HCT116 (cell line): Measurements from ENCODE around the gene KIRREL3. TPM values are rescaled to one million over a fixed set of nuclear protein-coding genes. Genes with fewer than 3 reads are reported as not detected.

Experiments
- ATAC-seq: fragments of 200-7000 bp; cut with Tn5 transposase; 2 replicates; pipeline ENCODE4 v1.9.1; 2020; ENCODE audit warnings: mild to moderate bottlenecking, moderate library complexity
- BruUV-seq: library from RNA; stranded (reverse); fragments of 400-500 nt; replicated peaks from 2 replicates; lab custom pipeline; 2021; lab: Mats Ljungman, UMichigan
- CTCF ChIA-PET: fragments of 300-600 bp; sonication (Branson Sonifier 250); formaldehyde crosslinking; loops from one replicate; lab custom pipeline; 2021; ENCODE audit warnings: antibody characterized with exemption; lab: Charles Lee
- POLR2A ChIA-PET: fragments of 300-600, 350-600 bp; sonication (Branson Sonifier 250); formaldehyde crosslinking; loops from one replicate; lab custom pipeline; 2021; ENCODE audit warnings: antibody characterized with exemption; lab: Charles Lee
- RAD21 ChIA-PET, 2 experiments: fragments of 300-600 bp; sonication (Branson Sonifier 250); formaldehyde crosslinking; loops; one replicate each; lab custom pipeline; 2023; ENCODE audit warnings: low total read pairs in 2 of 2; ENCODE audit not compliant: uncharacterized antibody in 2 of 2, unreplicated experiment in 2 of 2, low non-redundant PET in 1 of 2; lab: Charles Lee
- DNase-seq: peaks from one replicate; pipeline ENCODE4 v3.0.0-alpha.2; 2010; ENCODE audit warnings: low read depth, low spot score
- H2AFZ ChIP-seq: fragments of 200-600 bp; shearing (Covaris generic), sonication (generic); 2 replicates; pipeline ENCODE4 v1.6.1; 2017; ENCODE audit warnings: low read depth, mixed run types, mixed read lengths, antibody characterized with exemption, low read length; ENCODE audit not compliant: poor library complexity, severe bottlenecking
- H3K27ac ChIP-seq: 2 replicates; pipeline ENCODE4 v1.5.1; 2012; ENCODE audit warnings: low read depth, low read length
- H3K27me3 ChIP-seq: fragments of 200-600 bp; sonication (generic); 2 replicates; pipeline ENCODE4 v1.6.1; 2016; ENCODE audit warnings: mixed run types, low read length, mixed read lengths; ENCODE audit not compliant: insufficient read depth
- H3K36me3 ChIP-seq, 2 experiments: fragments of 200-500 bp in 1 of 2; fragments of 200-600 bp in 1 of 2; sonication (Bioruptor generic) in 1 of 2; sonication (generic) in 1 of 2; 2 replicates each; pipeline versions ENCODE4 v1.5.1 to v1.6.1; 2014 to 2016; ENCODE audit warnings: low read length in 2 of 2, inconsistent platforms in 1 of 2, mixed read lengths in 1 of 2, mixed run types in 1 of 2; ENCODE audit not compliant: insufficient read depth in 2 of 2, control insufficient read depth in 1 of 2
- H3K4me1 ChIP-seq, 2 experiments: fragments of 200-600 bp in 1 of 2; sonication (generic) in 1 of 2; 2 replicates each; pipeline versions ENCODE4 v1.5.1 to v1.6.1; 2012 to 2017; ENCODE audit warnings: low read length in 2 of 2, inconsistent platforms in 1 of 2, mild to moderate bottlenecking in 1 of 2, mixed read lengths in 1 of 2, mixed run types in 1 of 2, moderate library complexity in 1 of 2; ENCODE audit not compliant: insufficient read depth in 2 of 2, control insufficient read depth in 1 of 2
- H3K4me2 ChIP-seq: fragments of 200-600 bp; sonication (generic); 2 replicates; pipeline ENCODE4 v1.6.1; 2017; ENCODE audit warnings: mixed run types, low read length, mixed read lengths
- H3K4me3 ChIP-seq, 2 experiments: fragments of 200-600 bp in 1 of 2; sonication (generic) in 1 of 2; replicated peaks in 1 of 2; 2 replicates each; pipeline ENCODE4 v1.5.1; 2011 to 2016; ENCODE audit warnings: low read length in 2 of 2, control low read depth in 1 of 2, low read depth in 1 of 2, mild to moderate bottlenecking in 1 of 2, mixed read lengths in 1 of 2, mixed run types in 1 of 2
- H3K79me2 ChIP-seq: fragments of 200-600 bp; sonication (generic); 2 replicates; pipeline ENCODE4 v1.6.1; 2017; ENCODE audit warnings: mild to moderate bottlenecking, mixed run types, low read length, moderate library complexity, mixed read lengths; ENCODE audit not compliant: insufficient read depth
- H3K9ac ChIP-seq: fragments of 200-600 bp; sonication (generic); 2 replicates; pipeline ENCODE4 v1.6.1; 2016; ENCODE audit warnings: low read length, mixed read lengths
- H3K9me2 ChIP-seq: fragments of 200-600 bp; sonication (generic), shearing (Covaris generic); 2 replicates; pipeline ENCODE4 v1.6.1; 2017; ENCODE audit warnings: mixed run types, mild to moderate bottlenecking, moderate library complexity; ENCODE audit not compliant: insufficient read depth
- H3K9me3 ChIP-seq, 2 experiments: fragments of 200-500 bp in 1 of 2; fragments of 200-600 bp in 1 of 2; sonication (Bioruptor generic) in 1 of 2; sonication (generic) in 1 of 2; 2 replicates each; pipeline ENCODE4 v1.6.1; 2014 to 2017; ENCODE audit warnings: low read length in 2 of 2, mixed read lengths in 2 of 2, inconsistent platforms in 1 of 2, low read depth in 1 of 2, mild to moderate bottlenecking in 1 of 2, mixed run types in 1 of 2, moderate library complexity in 1 of 2; ENCODE audit not compliant: control insufficient read depth in 1 of 2, insufficient read depth in 1 of 2
- H4K20me1 ChIP-seq: fragments of 200-600 bp; sonication (generic), shearing (Covaris generic); 2 replicates; pipeline ENCODE4 v1.6.1; 2017; ENCODE audit warnings: mixed run types, mild to moderate bottlenecking, moderate library complexity; ENCODE audit not compliant: insufficient read depth
- CBX3 ChIP-seq: IDR thresholded peaks from 2 replicates; pipeline ENCODE4 v1.6.1; 2012; ENCODE audit warnings: low read depth
- CEBPB ChIP-seq: IDR thresholded peaks from 2 replicates; pipeline ENCODE4 v1.6.1; 2012; ENCODE audit warnings: low read depth
- ELF1 ChIP-seq: IDR thresholded peaks from 2 replicates; pipeline ENCODE4 v1.6.1; 2012; ENCODE audit warnings: low read depth, borderline replicate concordance
- EZH2 ChIP-seq: fragments of 200-600 bp; sonication (generic); IDR thresholded peaks from 2 replicates; pipeline ENCODE4 v1.6.1; 2017; ENCODE audit warnings: antibody characterized with exemption, mixed run types
- EZH2phosphoT487 ChIP-seq: fragments of 200-600 bp; IDR thresholded peaks from 2 replicates; pipeline ENCODE4 v1.6.1; 2018; ENCODE audit warnings: antibody characterized with exemption, borderline replicate concordance
- FOSL1 ChIP-seq: IDR thresholded peaks from 2 replicates; pipeline ENCODE4 v1.6.1; 2012; ENCODE audit warnings: low read depth
- JUND ChIP-seq: IDR thresholded peaks from 2 replicates; pipeline ENCODE4 v1.6.1; 2012
- POLR2A ChIP-seq: IDR thresholded peaks from 2 replicates; pipeline ENCODE4 v1.7.0; 2011; ENCODE audit warnings: borderline replicate concordance; ENCODE audit not compliant: insufficient read depth, insufficient read length; ENCODE audit errors: extremely low read depth
- POLR2AphosphoS5 ChIP-seq: IDR thresholded peaks from 2 replicates; pipeline ENCODE4 v1.6.1; 2011; ENCODE audit warnings: mild to moderate bottlenecking, low read depth, low read length, moderate library complexity
- RAD21 ChIP-seq: IDR thresholded peaks from 2 replicates; pipeline ENCODE4 v1.6.1; 2012; ENCODE audit warnings: low read depth, mild to moderate bottlenecking
- SRF ChIP-seq: IDR thresholded peaks from 2 replicates; pipeline ENCODE4 v1.6.1; 2012; ENCODE audit warnings: low read depth
- TCF7L2 ChIP-seq: IDR thresholded peaks from 2 replicates; pipeline ENCODE4 v1.7.0; 2011; ENCODE audit warnings: borderline replicate concordance, inconsistent platforms; ENCODE audit not compliant: insufficient read depth, insufficient read length; ENCODE audit errors: extremely low read depth
- YY1 ChIP-seq: IDR thresholded peaks from 2 replicates; pipeline ENCODE4 v1.6.1; 2011; ENCODE audit warnings: low read length, low read depth, moderate library complexity, mild to moderate bottlenecking; ENCODE audit not compliant: insufficient replicate concordance; ENCODE audit errors: extremely low read depth
- ZFX ChIP-seq: fragments of 450-650 bp; IDR thresholded peaks from 2 replicates; pipeline ENCODE4 v1.6.1; 2017
- ZNF274 ChIP-seq: fragments of 200-500 bp; sonication (Bioruptor generic); IDR thresholded peaks from 2 replicates; pipeline ENCODE4 v1.6.1; 2014; ENCODE audit warnings: mild to moderate bottlenecking, low read depth, low read length, inconsistent platforms
- intact Hi-C: fragments of 100-400 bp; cut with micrococcal nuclease; formaldehyde crosslinking; loops from 2 replicates; pipeline ENCODE4 v1.10.0; 2022
- total RNA-seq: library from RNA; stranded (reverse); gene quantifications from one replicate; pipeline ENCODE4 v1.2.1, GENCODE V29; 2021; ENCODE audit not compliant: unreplicated experiment
- TF ChIP-seq, protein P1 (sequence below): IDR thresholded peaks from 2 replicates; pipeline ENCODE4 v1.6.1; 2012; ENCODE audit warnings: low read depth
- TF ChIP-seq, protein P2 (sequence below): IDR thresholded peaks from 2 replicates; pipeline ENCODE4 v1.6.1; 2012
- TF ChIP-seq, protein P3 (sequence below): IDR thresholded peaks from 2 replicates; pipeline ENCODE4 v1.6.1; 2011; ENCODE audit warnings: mild to moderate bottlenecking, low read length, moderate library complexity; ENCODE audit not compliant: insufficient replicate concordance; ENCODE audit errors: extremely low read depth
- TF ChIP-seq, protein P4 (sequence below): IDR thresholded peaks from 2 replicates; pipeline ENCODE4 v1.6.1; 2012

The KIRREL3 gene
- total RNA-seq, 1 experiment from 2014 or later = not detected

DNA sequence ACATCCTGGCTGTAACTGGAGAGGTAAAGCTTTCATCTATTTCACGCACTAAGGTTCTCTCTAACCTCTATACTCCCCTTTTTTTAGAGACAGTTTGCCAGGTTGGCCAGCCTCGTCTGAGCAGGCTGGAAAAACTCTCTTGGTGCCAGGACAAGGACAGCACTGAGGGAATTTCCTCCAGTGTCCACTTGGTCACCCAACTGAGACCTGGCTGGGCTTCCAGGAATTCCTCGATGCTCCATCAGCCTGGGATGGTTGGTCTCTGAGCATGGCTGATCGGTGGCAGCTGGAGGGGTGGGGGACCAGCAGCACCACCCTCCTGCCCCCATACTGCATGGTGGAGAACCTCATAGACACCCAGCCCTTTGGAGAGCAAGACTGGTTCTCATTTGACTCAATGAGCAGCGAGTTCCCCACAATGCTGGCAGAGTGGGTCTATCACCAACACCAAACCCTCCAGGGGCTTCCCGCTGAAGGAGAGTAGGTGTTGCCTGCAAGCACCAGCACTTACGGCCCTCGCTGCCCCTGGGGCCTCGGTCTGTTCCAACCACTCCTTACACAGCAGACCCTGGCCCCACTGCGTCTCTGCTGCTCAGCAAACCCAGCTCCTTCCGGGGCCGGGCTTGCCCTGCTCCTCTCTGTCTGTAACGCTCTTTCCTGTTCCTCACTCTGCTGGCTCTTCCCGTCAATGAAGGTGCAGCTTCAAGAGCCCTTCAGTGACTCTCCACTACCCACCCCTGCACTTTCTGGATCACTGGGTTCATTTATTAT lies 522.9 kb downstream of the KIRREL3 start:
- RAD21 ChIA-PET = interaction anchor here in 1 of 2 experiments (0.7 kb wide), 1 partner anchor 119 kb away, joined by 3 read pairs; no protein-coding TSS in a partner anchor
- H3K9me3 ChIP-seq = no peaks in the 10 kb centered on the region
- no peak overlapping the region for H3K4me3 ChIP-seq
- H3K27ac ChIP-seq = no peak overlapping the region
- peaks cover 2 to 7% of the 10 kb centered on the region in 2 experiments; a peak in 3 of 4 replicates for H3K4me1 ChIP-seq
- intact Hi-C loops = no loop called here
- H3K27me3 ChIP-seq = no peaks in the 10 kb centered on the region
- H3K79me2 ChIP-seq = no peaks in the 10 kb centered on the region
- H3K4me2 ChIP-seq = no peak overlapping the region
- H4K20me1 ChIP-seq = no peaks in the 10 kb centered on the region
- POLR2A ChIA-PET = no interaction called here
- no peak overlapping the region for H2AFZ ChIP-seq
- no peak for DNase-seq
- no TSS peak for BruUV-seq
- no peaks in the 10 kb centered on the region for H3K36me3 ChIP-seq
- H3K9ac ChIP-seq = no peak overlapping the region
- CTCF ChIA-PET = no interaction called here
- no peaks in the 10 kb centered on the region for H3K9me2 ChIP-seq
- no peak for ATAC-seq
- no peak for TF ChIP-seq ZNF274
- TF ChIP-seq, protein P1, sequence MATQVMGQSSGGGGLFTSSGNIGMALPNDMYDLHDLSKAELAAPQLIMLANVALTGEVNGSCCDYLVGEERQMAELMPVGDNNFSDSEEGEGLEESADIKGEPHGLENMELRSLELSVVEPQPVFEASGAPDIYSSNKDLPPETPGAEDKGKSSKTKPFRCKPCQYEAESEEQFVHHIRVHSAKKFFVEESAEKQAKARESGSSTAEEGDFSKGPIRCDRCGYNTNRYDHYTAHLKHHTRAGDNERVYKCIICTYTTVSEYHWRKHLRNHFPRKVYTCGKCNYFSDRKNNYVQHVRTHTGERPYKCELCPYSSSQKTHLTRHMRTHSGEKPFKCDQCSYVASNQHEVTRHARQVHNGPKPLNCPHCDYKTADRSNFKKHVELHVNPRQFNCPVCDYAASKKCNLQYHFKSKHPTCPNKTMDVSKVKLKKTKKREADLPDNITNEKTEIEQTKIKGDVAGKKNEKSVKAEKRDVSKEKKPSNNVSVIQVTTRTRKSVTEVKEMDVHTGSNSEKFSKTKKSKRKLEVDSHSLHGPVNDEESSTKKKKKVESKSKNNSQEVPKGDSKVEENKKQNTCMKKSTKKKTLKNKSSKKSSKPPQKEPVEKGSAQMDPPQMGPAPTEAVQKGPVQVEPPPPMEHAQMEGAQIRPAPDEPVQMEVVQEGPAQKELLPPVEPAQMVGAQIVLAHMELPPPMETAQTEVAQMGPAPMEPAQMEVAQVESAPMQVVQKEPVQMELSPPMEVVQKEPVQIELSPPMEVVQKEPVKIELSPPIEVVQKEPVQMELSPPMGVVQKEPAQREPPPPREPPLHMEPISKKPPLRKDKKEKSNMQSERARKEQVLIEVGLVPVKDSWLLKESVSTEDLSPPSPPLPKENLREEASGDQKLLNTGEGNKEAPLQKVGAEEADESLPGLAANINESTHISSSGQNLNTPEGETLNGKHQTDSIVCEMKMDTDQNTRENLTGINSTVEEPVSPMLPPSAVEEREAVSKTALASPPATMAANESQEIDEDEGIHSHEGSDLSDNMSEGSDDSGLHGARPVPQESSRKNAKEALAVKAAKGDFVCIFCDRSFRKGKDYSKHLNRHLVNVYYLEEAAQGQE = no peak
- no peak for TF ChIP-seq POLR2A
- TF ChIP-seq CBX3 = no peak
- TF ChIP-seq, protein P2, sequence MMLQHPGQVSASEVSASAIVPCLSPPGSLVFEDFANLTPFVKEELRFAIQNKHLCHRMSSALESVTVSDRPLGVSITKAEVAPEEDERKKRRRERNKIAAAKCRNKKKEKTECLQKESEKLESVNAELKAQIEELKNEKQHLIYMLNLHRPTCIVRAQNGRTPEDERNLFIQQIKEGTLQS = no peak
- no peak for TF ChIP-seq ELF1
- TF ChIP-seq SRF = no peak
- TF ChIP-seq TCF7L2 = no peak
- no peak for TF ChIP-seq ZFX
- no peak for TF ChIP-seq CEBPB
- TF ChIP-seq FOSL1 = no peak
- TF ChIP-seq EZH2phosphoT487 = no peak
- TF ChIP-seq POLR2AphosphoS5 = no peak
- no peak for TF ChIP-seq EZH2
- no peak for TF ChIP-seq YY1
- TF ChIP-seq RAD21 = no peak
- TF ChIP-seq, protein P3, sequence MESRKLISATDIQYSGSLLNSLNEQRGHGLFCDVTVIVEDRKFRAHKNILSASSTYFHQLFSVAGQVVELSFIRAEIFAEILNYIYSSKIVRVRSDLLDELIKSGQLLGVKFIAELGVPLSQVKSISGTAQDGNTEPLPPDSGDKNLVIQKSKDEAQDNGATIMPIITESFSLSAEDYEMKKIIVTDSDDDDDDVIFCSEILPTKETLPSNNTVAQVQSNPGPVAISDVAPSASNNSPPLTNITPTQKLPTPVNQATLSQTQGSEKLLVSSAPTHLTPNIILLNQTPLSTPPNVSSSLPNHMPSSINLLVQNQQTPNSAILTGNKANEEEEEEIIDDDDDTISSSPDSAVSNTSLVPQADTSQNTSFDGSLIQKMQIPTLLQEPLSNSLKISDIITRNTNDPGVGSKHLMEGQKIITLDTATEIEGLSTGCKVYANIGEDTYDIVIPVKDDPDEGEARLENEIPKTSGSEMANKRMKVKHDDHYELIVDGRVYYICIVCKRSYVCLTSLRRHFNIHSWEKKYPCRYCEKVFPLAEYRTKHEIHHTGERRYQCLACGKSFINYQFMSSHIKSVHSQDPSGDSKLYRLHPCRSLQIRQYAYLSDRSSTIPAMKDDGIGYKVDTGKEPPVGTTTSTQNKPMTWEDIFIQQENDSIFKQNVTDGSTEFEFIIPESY = no peak
- TF ChIP-seq JUND = no peak
- TF ChIP-seq, protein P4, sequence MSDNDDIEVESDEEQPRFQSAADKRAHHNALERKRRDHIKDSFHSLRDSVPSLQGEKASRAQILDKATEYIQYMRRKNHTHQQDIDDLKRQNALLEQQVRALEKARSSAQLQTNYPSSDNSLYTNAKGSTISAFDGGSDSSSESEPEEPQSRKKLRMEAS = no peak
